ENCODE measurements around the gene CDK6. TPM values are rescaled to one million over a fixed set of nuclear protein-coding genes. Genes with fewer than 3 reads are reported as not detected.

Gene CDK6
- total and polyA plus RNA-seq, 8 donors, result 2.6 to 86.3 (median 15.5) TPM

GRCh38 chr7:92851732-92852131 is 15.4 kb upstream of the CDK6 start:
- DNase-seq, result no peak
- no peaks in the 10 kb centered on the region for H3K9me3 ChIP-seq
- no peaks in the 10 kb centered on the region for H3K4me1 ChIP-seq
- intact Hi-C loops (cut with DNase I; ENCODE audit: low total_unique reads), result loop anchor here (10.0 kb wide), 1 partner anchor 237 kb away; no protein-coding TSS in a partner anchor
- H3K27me3 ChIP-seq, result no peaks in the 10 kb centered on the region
- no peak overlapping the region for H3K27ac ChIP-seq
- 66 to 79% (median 75%) methylated on average over 3 of the region's 3 CpGs for WGBS, 5 donors
- no peak overlapping the region for H3K4me3 ChIP-seq
- TF ChIP-seq EP300 (IDR thresholded peaks at IDR 0.05), result no peak
- H3K36me3 ChIP-seq, result no peaks in the 10 kb centered on the region

GRCh38 chr7:92850516-92850915 is 14.1 kb upstream of the CDK6 start:
- TF ChIP-seq POLR2A (IDR thresholded peaks at IDR 0.05) (no peak), EP300 (IDR thresholded peaks at IDR 0.05) (no peak), POLR2AphosphoS5 (IDR thresholded peaks at IDR 0.05) (no peak), CTCF (IDR thresholded peaks at IDR 0.05) (no peak)
- no peaks in the 10 kb centered on the region for H3K4me1 ChIP-seq
- no peaks in the 10 kb centered on the region for H3K36me3 ChIP-seq
- 70 to 88% (median 84%) methylated on average over 1 of the region's 1 CpG for WGBS, 5 donors
- H3K9me3 ChIP-seq, result no peaks in the 10 kb centered on the region
- no peak for DNase-seq
- no peaks in the 10 kb centered on the region for H3K27me3 ChIP-seq
- no peak overlapping the region for H3K4me3 ChIP-seq
- no peak overlapping the region for H3K27ac ChIP-seq
- intact Hi-C loops (cut with DNase I; ENCODE audit: low total_unique reads), result loop anchor here (10.0 kb wide), 1 partner anchor 236 kb away; no protein-coding TSS in a partner anchor

DNA sequence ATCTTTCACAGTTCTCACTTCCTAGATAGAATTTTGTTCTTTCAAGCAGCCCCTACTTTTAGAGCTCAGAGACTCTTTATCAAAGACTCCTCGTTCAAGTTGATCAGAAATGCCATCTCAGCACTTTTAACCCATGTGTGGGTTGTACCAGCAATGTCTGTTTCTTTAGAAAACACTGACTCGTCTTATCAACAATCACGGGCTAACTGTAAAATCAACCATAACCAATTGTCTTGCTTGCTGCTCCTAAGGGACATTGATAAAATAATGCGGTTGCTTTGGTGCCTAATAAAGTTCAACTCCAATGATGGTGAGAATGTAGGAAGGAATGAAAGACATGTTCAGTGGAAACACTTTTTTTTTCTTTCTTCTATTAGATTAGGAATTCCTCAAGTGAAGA is 12.9 kb upstream of the CDK6 start:
- H3K4me1 ChIP-seq, result no peaks in the 10 kb centered on the region
- no peak overlapping the region for H3K4me3 ChIP-seq
- DNase-seq, result no peak
- WGBS, 5 donors, result 42 to 64% (median 52%) methylated on average over 4 of the region's 4 CpGs
- H3K27me3 ChIP-seq, result no peaks in the 10 kb centered on the region
- TF ChIP-seq POLR2A (IDR thresholded peaks at IDR 0.05), result no peak
- no peak for TF ChIP-seq CTCF (IDR thresholded peaks at IDR 0.05)
- no peak for TF ChIP-seq EP300 (IDR thresholded peaks at IDR 0.05)
- no peak for TF ChIP-seq POLR2AphosphoS5 (IDR thresholded peaks at IDR 0.05)
- no peaks in the 10 kb centered on the region for H3K36me3 ChIP-seq
- intact Hi-C loops (cut with DNase I; ENCODE audit: low total_unique reads), result loop anchor here (10.0 kb wide), 1 partner anchor 205 kb away; no protein-coding TSS in a partner anchor
- H3K9me3 ChIP-seq, result no peaks in the 10 kb centered on the region
- no peak overlapping the region for H3K27ac ChIP-seq

DNA sequence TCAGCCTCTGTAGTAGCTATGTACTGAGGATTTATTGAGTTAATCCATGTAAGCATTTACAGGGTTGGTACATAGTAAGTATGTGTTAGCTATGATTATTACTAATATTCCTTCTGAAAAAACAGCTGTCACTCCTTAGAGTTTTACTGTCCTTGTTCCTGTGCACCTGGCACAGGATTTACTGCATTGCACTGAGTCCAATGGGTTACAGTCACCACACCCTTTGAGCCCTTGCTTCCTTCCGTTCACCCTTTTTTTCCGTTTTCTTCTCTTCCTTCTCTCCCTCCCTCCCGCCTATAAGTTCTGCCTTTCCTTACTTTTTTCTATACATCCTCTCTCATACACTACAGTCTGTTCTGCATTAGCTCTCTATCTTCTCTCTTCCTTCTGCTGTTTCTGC is 12.5 kb upstream of the CDK6 start:
- Histone ChIP-seq H3K27me3 (no peaks in the 10 kb centered on the region), H3K36me3 (no peaks in the 10 kb centered on the region), H3K27ac (no peak overlapping the region), H3K4me1 (no peaks in the 10 kb centered on the region), H3K4me3 (no peak overlapping the region), H3K9me3 (no peaks in the 10 kb centered on the region)
- no peak for DNase-seq
- TF ChIP-seq CTCF (IDR thresholded peaks at IDR 0.05), result no peak
- 61 to 90% (median 82%) methylated on average over 3 of the region's 3 CpGs for WGBS, 5 donors
- intact Hi-C loops (cut with DNase I; ENCODE audit: low total_unique reads), result loop anchor here (10.0 kb wide), 1 partner anchor 206 kb away; no protein-coding TSS in a partner anchor

GRCh38 chr7:92848441-92848840 is 12.1 kb upstream of the CDK6 start:
- no peaks in the 10 kb centered on the region for H3K27me3 ChIP-seq
- H3K27ac ChIP-seq, result no peak overlapping the region
- TF ChIP-seq CTCF (IDR thresholded peaks at IDR 0.05) (no peak), POLR2A (IDR thresholded peaks at IDR 0.05) (no peak), POLR2AphosphoS5 (IDR thresholded peaks at IDR 0.05) (no peak), EP300 (IDR thresholded peaks at IDR 0.05) (no peak)
- 78 to 93% (median 81%) methylated on average over 2 of the region's 2 CpGs for WGBS, 5 donors
- DNase-seq, result no peak
- intact Hi-C loops (cut with DNase I; ENCODE audit: low total_unique reads), result loop anchor here (10.0 kb wide), 1 partner anchor 206 kb away; no protein-coding TSS in a partner anchor
- H3K36me3 ChIP-seq, result no peaks in the 10 kb centered on the region
- no peaks in the 10 kb centered on the region for H3K4me1 ChIP-seq
- no peak overlapping the region for H3K4me3 ChIP-seq
- H3K9me3 ChIP-seq, result no peaks in the 10 kb centered on the region

Measured in stomach (tissue), 9 donors.